ENCODE measurements around the gene TFEC.

Gene TFEC

GRCh38 chr7:115964799-115965198 lies 65.8 kb downstream of the TFEC start:
- in situ Hi-C loops (cut with HindIII; ENCODE audit: low sequenced_read_pairs): no loop called here
- no peak overlapping the region for H3K4me3 ChIP-seq (ENCODE audit: low read depth, low read length)
- no peak for TF ChIP-seq CTCF (IDR thresholded peaks at IDR 0.05; ENCODE audit: low read depth, low read length)
- no peak for DNase-seq (ENCODE audit: low read depth, low spot score)

GRCh38 chr7:115962340-115962739 lies 68.2 kb downstream of the TFEC start:
- DNase-seq (ENCODE audit: low read depth, low spot score): no peak
- in situ Hi-C loops (cut with HindIII; ENCODE audit: low sequenced_read_pairs): no loop called here
- no peak for TF ChIP-seq CTCF (IDR thresholded peaks at IDR 0.05; ENCODE audit: low read depth, low read length)
- no peak overlapping the region for H3K4me3 ChIP-seq (ENCODE audit: low read depth, low read length)

GRCh38 chr7:115953592-115954255 lies 76.8 kb downstream of the TFEC start:
- in situ Hi-C loops (cut with HindIII; ENCODE audit: low sequenced_read_pairs): no loop called here
- H3K4me3 ChIP-seq (ENCODE audit: low read depth, low read length): no peak overlapping the region
- no peak for TF ChIP-seq CTCF (IDR thresholded peaks at IDR 0.05; ENCODE audit: low read depth, low read length)

GRCh38 chr7:115952832-115953231 lies 77.7 kb downstream of the TFEC start:
- in situ Hi-C loops (cut with HindIII; ENCODE audit: low sequenced_read_pairs): no loop called here
- H3K4me3 ChIP-seq (ENCODE audit: low read depth, low read length): no peak overlapping the region
- no peak for TF ChIP-seq CTCF (IDR thresholded peaks at IDR 0.05; ENCODE audit: low read depth, low read length)
- DNase-seq (ENCODE audit: low read depth, low spot score): no peak

More at GRCh38 chr7:115953592-115954255, 76.8 kb downstream of the TFEC start:
- no peak for DNase-seq (ENCODE audit: low read depth, low spot score)

- H3K4me3 ChIP-seq (ENCODE audit: low read depth, low read length): no peak overlapping the region
- in situ Hi-C loops (cut with HindIII; ENCODE audit: low sequenced_read_pairs): no loop called here
- DNase-seq (ENCODE audit: low read depth, low spot score): no peak
- no peak for TF ChIP-seq CTCF (IDR thresholded peaks at IDR 0.05; ENCODE audit: low read depth, low read length)
Measured at GRCh38 chr7:115951547-115951946, 79.0 kb downstream of the TFEC start.

- DNase-seq (ENCODE audit: low read depth, low spot score): peak; percentile 54
- H3K4me3 ChIP-seq (ENCODE audit: low read depth, low read length): no peak overlapping the region
- in situ Hi-C loops (cut with HindIII; ENCODE audit: low sequenced_read_pairs): no loop called here
- TF ChIP-seq CTCF (IDR thresholded peaks at IDR 0.05; ENCODE audit: low read depth, low read length): no peak
Measured at GRCh38 chr7:115941703-115942268, 88.8 kb downstream of the TFEC start.

Data from astrocyte of the spinal cord (primary cell).